HG02623 (cell line): ENCODE measurements around the gene PIGH.
A peak's percentile ranks its signal among the peaks of the same experiment; 100 is the strongest.

Experiments used
- ATAC-seq: cut with Tn5 transposase; IDR thresholded peaks from one replicate; pipeline ENCODE4 v1.9.1; 2021; ENCODE audit warnings: moderate library complexity; ENCODE audit not compliant: unreplicated experiment

PIGH gene

GRCh38 chr14:67575684-67576083 lies 24.4 kb downstream of the PIGH start:
- ATAC-seq: no peak

- no peak for ATAC-seq
Measured at GRCh38 chr14:67574806-67575205, 25.3 kb downstream of the PIGH start.

- ATAC-seq: no peak
Measured at GRCh38 chr14:67574156-67574555, 25.9 kb downstream of the PIGH start.

GRCh38 chr14:67573228-67574010 lies 26.6 kb downstream of the PIGH start:
- ATAC-seq: no peak

- ATAC-seq: no peak
Measured at GRCh38 chr14:67572608-67573007, 27.5 kb downstream of the PIGH start.

GRCh38 chr14:67571991-67572323 lies 28.1 kb downstream of the PIGH start:
- ATAC-seq: no peak

- ATAC-seq: peak; percentile 61
Measured at GRCh38 chr14:67571275-67571990, 28.6 kb downstream of the PIGH start.

- ATAC-seq: no peak
Measured at GRCh38 chr14:67570453-67570852, 29.6 kb downstream of the PIGH start.

GRCh38 chr14:67569651-67570290 lies 30.3 kb downstream of the PIGH start:
- no peak for ATAC-seq

GRCh38 chr14:67569011-67569650 lies 30.9 kb downstream of the PIGH start:
- no peak for ATAC-seq

- ATAC-seq: no peak
Measured at GRCh38 chr14:67567654-67568053, 32.4 kb downstream of the PIGH start.

- no peak for ATAC-seq
Measured at GRCh38 chr14:67566908-67567307, 33.2 kb downstream of the PIGH start.

GRCh38 chr14:67564236-67564635 lies 35.8 kb downstream of the PIGH start:
- no peak for ATAC-seq

- no peak for ATAC-seq
Measured at GRCh38 chr14:67562776-67563150, 37.3 kb downstream of the PIGH start.

GRCh38 chr14:67562025-67562775 lies 37.9 kb downstream of the PIGH start:
- no peak for ATAC-seq

- ATAC-seq: no peak
Measured at GRCh38 chr14:67559639-67560038, 40.4 kb downstream of the PIGH start.

GRCh38 chr14:67557656-67558055 lies 42.4 kb downstream of the PIGH start:
- no peak for ATAC-seq

- ATAC-seq: no peak
Measured at GRCh38 chr14:67557118-67557517, 43.0 kb downstream of the PIGH start.

GRCh38 chr14:67556671-67557070 lies 43.4 kb downstream of the PIGH start:
- ATAC-seq: no peak

GRCh38 chr14:67555518-67556090 lies 44.5 kb downstream of the PIGH start:
- ATAC-seq: no peak

GRCh38 chr14:67554341-67554740 lies 45.7 kb downstream of the PIGH start:
- no peak for ATAC-seq
